ENCODE measurements around the gene WNT11.

DNA sequence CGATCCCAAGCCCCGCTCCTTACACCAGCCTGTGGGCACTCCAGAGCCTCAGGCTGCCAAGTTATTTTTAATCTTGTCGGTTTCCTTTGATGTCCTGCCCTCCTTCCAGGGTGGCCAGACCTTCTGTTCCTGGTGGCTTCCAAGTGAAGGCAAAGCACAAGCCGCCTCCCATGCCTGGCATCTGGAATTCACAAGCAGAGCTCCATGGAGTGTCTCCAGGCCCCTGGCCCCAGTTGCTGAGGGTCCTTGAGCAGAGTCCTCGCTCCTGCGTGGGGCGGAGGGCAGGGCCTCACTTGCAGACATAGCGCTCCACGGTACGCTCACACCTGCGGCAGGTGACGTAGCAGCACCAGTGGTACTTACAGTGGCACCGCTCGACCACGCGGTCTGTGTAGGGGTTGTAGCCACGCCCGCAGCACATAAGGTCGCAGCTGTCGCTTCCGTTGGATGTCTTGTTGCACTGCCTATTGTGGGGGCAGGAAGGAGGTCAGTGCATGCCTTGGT lies 19.5 kb downstream of the WNT11 start:
- TF ChIP-seq, protein P1, sequence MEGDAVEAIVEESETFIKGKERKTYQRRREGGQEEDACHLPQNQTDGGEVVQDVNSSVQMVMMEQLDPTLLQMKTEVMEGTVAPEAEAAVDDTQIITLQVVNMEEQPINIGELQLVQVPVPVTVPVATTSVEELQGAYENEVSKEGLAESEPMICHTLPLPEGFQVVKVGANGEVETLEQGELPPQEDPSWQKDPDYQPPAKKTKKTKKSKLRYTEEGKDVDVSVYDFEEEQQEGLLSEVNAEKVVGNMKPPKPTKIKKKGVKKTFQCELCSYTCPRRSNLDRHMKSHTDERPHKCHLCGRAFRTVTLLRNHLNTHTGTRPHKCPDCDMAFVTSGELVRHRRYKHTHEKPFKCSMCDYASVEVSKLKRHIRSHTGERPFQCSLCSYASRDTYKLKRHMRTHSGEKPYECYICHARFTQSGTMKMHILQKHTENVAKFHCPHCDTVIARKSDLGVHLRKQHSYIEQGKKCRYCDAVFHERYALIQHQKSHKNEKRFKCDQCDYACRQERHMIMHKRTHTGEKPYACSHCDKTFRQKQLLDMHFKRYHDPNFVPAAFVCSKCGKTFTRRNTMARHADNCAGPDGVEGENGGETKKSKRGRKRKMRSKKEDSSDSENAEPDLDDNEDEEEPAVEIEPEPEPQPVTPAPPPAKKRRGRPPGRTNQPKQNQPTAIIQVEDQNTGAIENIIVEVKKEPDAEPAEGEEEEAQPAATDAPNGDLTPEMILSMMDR (IDR thresholded peaks at IDR 0.05; ENCODE audit: low read length) = no peak
- no peak for TF ChIP-seq EZH2 (optimal IDR thresholded peaks at IDR 0.05; ENCODE audit: low read depth, low read length)
- TF ChIP-seq EZH2phosphoT487 (IDR thresholded peaks at IDR 0.05; ENCODE audit: low read length) = no peak

Measured in MM.1S (cell line).